HEK293 (cell line): ENCODE measurements around the gene ATP6V1B1.
A peak's percentile ranks its signal among the peaks of the same experiment; 100 is the strongest.

Source experiments
- CTCF ChIA-PET: fragments of 350-600 bp; formaldehyde crosslinking; extraction: SDS; loops from one replicate; lab custom pipeline; 2021; ENCODE audit warnings: antibody characterized with exemption; lab: Yijun Ruan, JAX
- POLR2A ChIA-PET: fragments of 300-600 bp; formaldehyde crosslinking; extraction: SDS; loops from one replicate; lab custom pipeline; 2020; ENCODE audit warnings: antibody characterized with exemption, inconsistent platforms; lab: Yijun Ruan, JAX
- H3K27ac ChIP-seq: fragments of 200-500 bp; sonication (Bioruptor generic); 2 replicates; pipeline ENCODE4 v1.5.1; 2014; ENCODE audit warnings: low read depth, low read length, control low read depth, inconsistent platforms; ENCODE audit errors: extremely low read depth
- H3K36me3 ChIP-seq, 2 experiments: fragments of 200-500 bp in 1 of 2; sonication (Bioruptor generic) in 1 of 2; 1 replicate in 1 of 2; 2 replicates in 1 of 2; pipeline ENCODE4 v1.5.1; 2014 to 2017; ENCODE audit warnings: inconsistent platforms in 2 of 2, low read length in 2 of 2; ENCODE audit not compliant: control insufficient read depth in 2 of 2, insufficient read depth in 1 of 2
- H3K4me1 ChIP-seq: fragments of 200-500 bp; sonication (Bioruptor generic); 2 replicates; pipeline ENCODE4 v1.5.1; 2014; ENCODE audit warnings: mild to moderate bottlenecking, low read length, inconsistent platforms; ENCODE audit not compliant: control insufficient read depth, insufficient read depth
- H3K4me3 ChIP-seq: 2 replicates; pipeline ENCODE4 v1.5.1; 2011; ENCODE audit warnings: low read depth, mild to moderate bottlenecking, control low read depth, low read length, moderate library complexity
- H3K9me3 ChIP-seq: fragments of 200-500 bp; sonication (Bioruptor generic); 2 replicates; pipeline ENCODE4 v1.5.1; 2014; ENCODE audit warnings: low read depth, low read length, inconsistent platforms; ENCODE audit not compliant: control insufficient read depth, insufficient read depth
- BCL11A ChIP-seq: fragments of 450-650 bp; formaldehyde crosslinking; IDR thresholded peaks from 2 replicates; pipeline ENCODE4 v1.5.1; 2016; ENCODE audit warnings: low read depth, missing biosample characterization, missing genetic modification characterization
- CTCF ChIP-seq: fragments of 450-650 bp; formaldehyde crosslinking; IDR thresholded peaks from 2 replicates; pipeline ENCODE4 v1.5.1; 2016; ENCODE audit warnings: missing biosample characterization, missing genetic modification characterization
- KLF8 ChIP-seq: fragments of 450-650 bp; formaldehyde crosslinking; IDR thresholded peaks from 2 replicates; pipeline ENCODE4 v1.5.1; 2016; ENCODE audit warnings: missing biosample characterization, missing genetic modification characterization
- KLF9 ChIP-seq: fragments of 450-650 bp; formaldehyde crosslinking; IDR thresholded peaks from 2 replicates; pipeline ENCODE4 v1.5.1; 2016; ENCODE audit warnings: missing biosample characterization, missing genetic modification characterization, low read depth
- SCRT1 ChIP-seq: fragments of 450-650 bp; formaldehyde crosslinking; IDR thresholded peaks from 2 replicates; pipeline ENCODE4 v1.5.1; 2016; ENCODE audit warnings: missing biosample characterization, missing genetic modification characterization, borderline replicate concordance
- SCRT2 ChIP-seq: fragments of 450-650 bp; formaldehyde crosslinking; IDR thresholded peaks from 2 replicates; pipeline ENCODE4 v1.5.1; 2016; ENCODE audit warnings: missing biosample characterization, missing genetic modification characterization
- SP7 ChIP-seq: fragments of 450-650 bp; formaldehyde crosslinking; IDR thresholded peaks from 2 replicates; pipeline ENCODE4 v1.5.1; 2016; ENCODE audit warnings: missing biosample characterization, missing genetic modification characterization
- YY2 ChIP-seq: fragments of 450-650 bp; formaldehyde crosslinking; IDR thresholded peaks from 2 replicates; pipeline ENCODE4 v1.5.1; 2016; ENCODE audit warnings: missing biosample characterization, missing genetic modification characterization
- ZBTB20 ChIP-seq: fragments of 450-650 bp; formaldehyde crosslinking; IDR thresholded peaks from 2 replicates; pipeline ENCODE4 v1.5.1; 2016; ENCODE audit warnings: missing biosample characterization, missing genetic modification characterization
- ZFP69B ChIP-seq: fragments of 450-650 bp; formaldehyde crosslinking; IDR thresholded peaks from 2 replicates; pipeline ENCODE4 v1.5.1; 2016; ENCODE audit warnings: missing biosample characterization, missing genetic modification characterization
- ZNF202 ChIP-seq: fragments of 450-650 bp; formaldehyde crosslinking; IDR thresholded peaks from 2 replicates; pipeline ENCODE4 v1.5.1; 2016; ENCODE audit warnings: missing biosample characterization, missing genetic modification characterization, borderline replicate concordance
- ZNF555 ChIP-seq: fragments of 450-650 bp; formaldehyde crosslinking; conservative IDR thresholded peaks from 2 replicates; pipeline ENCODE4 v1.5.1; 2017; ENCODE audit warnings: missing biosample characterization, mild to moderate bottlenecking, missing genetic modification characterization, inconsistent platforms
- ZNF600 ChIP-seq: fragments of 450-650 bp; formaldehyde crosslinking; IDR thresholded peaks from 2 replicates; pipeline ENCODE4 v1.5.1; 2016; ENCODE audit warnings: missing biosample characterization, missing genetic modification characterization
- ZNF639 ChIP-seq: fragments of 450-650 bp; formaldehyde crosslinking; IDR thresholded peaks from 2 replicates; pipeline ENCODE4 v1.5.1; 2016; ENCODE audit warnings: missing biosample characterization, missing genetic modification characterization
- ZNF645 ChIP-seq: fragments of 450-650 bp; formaldehyde crosslinking; IDR thresholded peaks from 2 replicates; pipeline ENCODE4; 2016; ENCODE audit warnings: missing biosample characterization, missing genetic modification characterization
- ZNF654 ChIP-seq: fragments of 450-650 bp; formaldehyde crosslinking; IDR thresholded peaks from 2 replicates; pipeline ENCODE4 v1.5.1; 2016; ENCODE audit warnings: low read depth, missing biosample characterization, missing genetic modification characterization
- ZNF660 ChIP-seq: fragments of 450-650 bp; IDR thresholded peaks from 2 replicates; pipeline ENCODE4 v1.5.1; 2018; ENCODE audit warnings: missing biosample characterization, mild to moderate bottlenecking, missing genetic modification characterization
- TF ChIP-seq, protein P1 (sequence below): fragments of 450-650 bp; formaldehyde crosslinking; IDR thresholded peaks from 2 replicates; pipeline ENCODE4 v1.5.0; 2017; ENCODE audit warnings: missing biosample characterization, missing genetic modification characterization, borderline replicate concordance
- TF ChIP-seq, protein P2 (sequence below): fragments of 450-650 bp; formaldehyde crosslinking; IDR thresholded peaks from 2 replicates; pipeline ENCODE4 v1.5.1; 2016; ENCODE audit warnings: missing biosample characterization, missing genetic modification characterization, low read depth

ATP6V1B1 gene

DNA sequence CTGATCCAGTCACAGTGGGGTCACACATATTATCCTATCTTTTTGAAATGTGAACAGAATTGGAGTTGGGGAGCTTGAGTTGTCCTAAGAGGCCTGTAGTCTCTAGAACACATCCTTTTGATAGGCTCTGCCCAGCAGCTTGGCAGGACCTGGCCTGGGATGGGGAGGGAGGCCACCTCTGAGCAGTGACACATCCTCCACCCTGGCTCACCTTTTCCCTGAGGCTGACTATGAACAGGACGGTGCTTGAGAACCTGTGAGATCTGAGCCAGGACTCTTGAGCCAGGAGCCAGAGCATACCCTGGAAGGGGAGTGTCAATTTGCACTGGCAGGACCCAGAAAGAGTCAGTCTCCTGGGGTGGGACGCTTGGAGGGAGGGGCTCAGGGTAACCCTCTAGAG is 17.7 kb upstream of the ATP6V1B1 start:
- ChIA-PET CTCF (interaction anchor here (0.6 to 4.5 kb wide), 2 partner anchors 47 to 65 kb away, joined by 4 to 31 read pairs; no protein-coding TSS in a partner anchor), POLR2A (no interaction called here)
- H3K4me1 ChIP-seq: peaks cover 3% of the 10 kb centered on the region; the same call in 1 of the 2 replicates
- no peaks in the 10 kb centered on the region for H3K9me3 ChIP-seq
- TF ChIP-seq, protein P1, sequence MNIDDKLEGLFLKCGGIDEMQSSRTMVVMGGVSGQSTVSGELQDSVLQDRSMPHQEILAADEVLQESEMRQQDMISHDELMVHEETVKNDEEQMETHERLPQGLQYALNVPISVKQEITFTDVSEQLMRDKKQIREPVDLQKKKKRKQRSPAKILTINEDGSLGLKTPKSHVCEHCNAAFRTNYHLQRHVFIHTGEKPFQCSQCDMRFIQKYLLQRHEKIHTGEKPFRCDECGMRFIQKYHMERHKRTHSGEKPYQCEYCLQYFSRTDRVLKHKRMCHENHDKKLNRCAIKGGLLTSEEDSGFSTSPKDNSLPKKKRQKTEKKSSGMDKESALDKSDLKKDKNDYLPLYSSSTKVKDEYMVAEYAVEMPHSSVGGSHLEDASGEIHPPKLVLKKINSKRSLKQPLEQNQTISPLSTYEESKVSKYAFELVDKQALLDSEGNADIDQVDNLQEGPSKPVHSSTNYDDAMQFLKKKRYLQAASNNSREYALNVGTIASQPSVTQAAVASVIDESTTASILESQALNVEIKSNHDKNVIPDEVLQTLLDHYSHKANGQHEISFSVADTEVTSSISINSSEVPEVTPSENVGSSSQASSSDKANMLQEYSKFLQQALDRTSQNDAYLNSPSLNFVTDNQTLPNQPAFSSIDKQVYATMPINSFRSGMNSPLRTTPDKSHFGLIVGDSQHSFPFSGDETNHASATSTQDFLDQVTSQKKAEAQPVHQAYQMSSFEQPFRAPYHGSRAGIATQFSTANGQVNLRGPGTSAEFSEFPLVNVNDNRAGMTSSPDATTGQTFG (tag by site-specific recombination): no peak
- TF ChIP-seq KLF9 (tag by site-specific recombination) (no peak), ZFP69B (tag by site-specific recombination) (no peak), KLF8 (tag by site-specific recombination) (no peak), ZNF202 (tag by site-specific recombination) (no peak), YY2 (tag by site-specific recombination) (no peak), ZNF645 (tag by site-specific recombination) (no peak), BCL11A (tag by site-specific recombination) (no peak), ZBTB20 (tag by site-specific recombination) (no peak)
- peaks cover 0 to 4% of the 10 kb centered on the region in 2 experiments; a peak in 2 of 3 replicates for H3K36me3 ChIP-seq
- H3K4me3 ChIP-seq: no peak overlapping the region
- no peak overlapping the region for H3K27ac ChIP-seq

- TF ChIP-seq ZNF600 (tag by site-specific recombination) (peak; percentile 38; the same call in 1 of the 2 replicates), BCL11A (tag by site-specific recombination) (0 out of 2 replicates have a peak, but pooled peaks have one; percentile 26), CTCF (peak; percentile 71; the same call in 1 of the 2 replicates), SCRT1 (tag by site-specific recombination) (peak; percentile 72), ZNF639 (tag by site-specific recombination) (no peak), SCRT2 (tag by site-specific recombination) (peak; percentile 56; the same call in 1 of the 2 replicates), SP7 (tag by site-specific recombination) (no peak), ZNF660 (peak; percentile 57; the same call in 1 of the 2 replicates), ZNF555 (no peak), ZNF654 (peak; percentile 36)
- TF ChIP-seq, protein P2, sequence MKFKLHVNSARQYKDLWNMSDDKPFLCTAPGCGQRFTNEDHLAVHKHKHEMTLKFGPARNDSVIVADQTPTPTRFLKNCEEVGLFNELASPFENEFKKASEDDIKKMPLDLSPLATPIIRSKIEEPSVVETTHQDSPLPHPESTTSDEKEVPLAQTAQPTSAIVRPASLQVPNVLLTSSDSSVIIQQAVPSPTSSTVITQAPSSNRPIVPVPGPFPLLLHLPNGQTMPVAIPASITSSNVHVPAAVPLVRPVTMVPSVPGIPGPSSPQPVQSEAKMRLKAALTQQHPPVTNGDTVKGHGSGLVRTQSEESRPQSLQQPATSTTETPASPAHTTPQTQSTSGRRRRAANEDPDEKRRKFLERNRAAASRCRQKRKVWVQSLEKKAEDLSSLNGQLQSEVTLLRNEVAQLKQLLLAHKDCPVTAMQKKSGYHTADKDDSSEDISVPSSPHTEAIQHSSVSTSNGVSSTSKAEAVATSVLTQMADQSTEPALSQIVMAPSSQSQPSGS: no peak
- Histone ChIP-seq H3K9me3 (no peaks in the 10 kb centered on the region), H3K27ac (no peak overlapping the region), H3K36me3 (peaks cover 0 to 14% of the 10 kb centered on the region in 2 experiments; a peak in 2 of 3 replicates), H3K4me1 (peaks cover 3% of the 10 kb centered on the region; the same call in 1 of the 2 replicates), H3K4me3 (no peak overlapping the region)
- ChIA-PET CTCF (interaction anchor here (0.6 to 8.3 kb wide), 30 partner anchors 9 to 607 kb away, joined by 3 to 144 read pairs (median 4); partner anchors contain the start of gene ATP6V1B1), POLR2A (no interaction called here)
Observed at GRCh38 chr2:70919672-70920366, 15.9 kb upstream of the ATP6V1B1 start.
